ENCODE data around the gene CIC.
A peak's percentile ranks its signal among the peaks of the same experiment; 100 is the strongest.

Gene CIC

DNA sequence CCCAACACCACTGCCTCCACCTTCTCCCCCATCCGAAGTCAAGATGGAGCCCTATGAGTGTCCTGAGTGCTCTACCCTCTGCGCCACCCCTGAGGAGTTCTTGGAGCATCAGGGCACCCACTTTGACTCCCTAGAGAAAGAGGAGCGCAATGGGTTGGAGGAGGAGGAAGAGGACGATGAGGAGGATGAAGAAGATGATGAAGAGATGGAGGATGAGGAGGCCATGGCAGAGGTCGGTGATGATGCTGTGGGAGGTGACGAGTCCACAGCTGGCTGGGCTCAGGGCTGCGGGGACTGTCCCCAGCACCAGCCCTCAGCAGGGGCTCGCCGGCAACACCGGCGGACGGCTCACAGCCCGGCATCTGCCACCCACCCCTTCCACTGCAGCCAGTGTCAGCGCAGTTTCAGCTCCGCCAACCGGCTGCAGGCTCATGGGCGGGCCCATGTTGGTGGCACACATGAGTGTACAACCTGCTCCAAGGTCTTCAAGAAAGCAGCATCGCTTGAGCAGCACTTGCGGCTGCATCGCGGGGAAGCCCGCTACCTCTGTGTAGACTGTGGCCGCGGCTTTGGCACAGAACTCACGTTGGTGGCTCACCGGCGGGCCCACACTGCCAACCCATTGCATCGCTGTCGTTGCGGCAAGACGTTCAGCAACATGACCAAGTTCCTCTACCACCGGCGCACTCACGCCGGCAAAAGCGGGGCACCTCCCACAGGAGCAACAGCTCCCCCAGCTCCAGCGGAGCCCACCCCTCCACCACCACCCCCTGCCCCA lies 43.9 kb upstream of the CIC start:
- Histone ChIP-seq H3K23ac (ENCODE audit: low read length in 2 of 2) (no peak overlapping the region), H3K79me1 (replicated peaks; ENCODE audit: low read length, poor library complexity, severe bottlenecking) (peaks cover 38% of the 10 kb centered on the region), H4K8ac (ENCODE audit: low read length) (no peak overlapping the region), H2AFZ (ENCODE audit: low read depth, low read length) (no peak overlapping the region), H3K4me1 (ENCODE audit: control insufficient read depth, insufficient read depth, low read depth, low read length) (peaks cover 19% of the 10 kb centered on the region), H2BK120ac (ENCODE audit: low read depth, low read length) (no peak overlapping the region), H3K14ac (ENCODE audit: low read length in 2 of 2) (no peak overlapping the region), H3K4me2 (ENCODE audit: low read length, poor library complexity, severe bottlenecking) (no peak overlapping the region), H2BK12ac (ENCODE audit: low read length in 2 of 2) (no peak overlapping the region), H2BK5ac (ENCODE audit: low read depth, low read length, poor library complexity, severe bottlenecking) (no peak overlapping the region), H2AK5ac (ENCODE audit: low read length, severe bottlenecking) (no peak overlapping the region), H2BK15ac (ENCODE audit: low read depth, poor library complexity, severe bottlenecking) (no peak overlapping the region), H3K27ac (ENCODE audit: low read length, poor library complexity, severe bottlenecking) (no peak overlapping the region), H3K18ac (ENCODE audit: low read depth in 1 of 2, low read length in 2 of 2) (no peak overlapping the region), H3K9ac (ENCODE audit: low read length) (no peak overlapping the region), H4K91ac (ENCODE audit: low read length) (no peak overlapping the region), H3K4ac (ENCODE audit: low read depth in 1 of 2, low read length in 2 of 2) (no peak overlapping the region), H3K4me3 (ENCODE audit: insufficient read depth in 1 of 2, low read depth in 1 of 2, low read length in 2 of 2) (no peak overlapping the region), H3K36me3 (ENCODE audit: control insufficient read depth in 1 of 2, insufficient read depth in 2 of 2, low read depth in 1 of 2, low read length in 2 of 2) (peaks cover 63 to 67% of the 10 kb centered on the region in 2 experiments), H3K9me3 (ENCODE audit: control insufficient read depth, low read length) (no peaks in the 10 kb centered on the region), H3K27me3 (ENCODE audit: control insufficient read depth in 1 of 2, insufficient read depth in 1 of 2, low read length in 2 of 2) (no peaks in the 10 kb centered on the region)
- DNase-seq: no peak
- WGBS: 97% methylated on average over 37 of the region's 37 CpGs

DNA sequence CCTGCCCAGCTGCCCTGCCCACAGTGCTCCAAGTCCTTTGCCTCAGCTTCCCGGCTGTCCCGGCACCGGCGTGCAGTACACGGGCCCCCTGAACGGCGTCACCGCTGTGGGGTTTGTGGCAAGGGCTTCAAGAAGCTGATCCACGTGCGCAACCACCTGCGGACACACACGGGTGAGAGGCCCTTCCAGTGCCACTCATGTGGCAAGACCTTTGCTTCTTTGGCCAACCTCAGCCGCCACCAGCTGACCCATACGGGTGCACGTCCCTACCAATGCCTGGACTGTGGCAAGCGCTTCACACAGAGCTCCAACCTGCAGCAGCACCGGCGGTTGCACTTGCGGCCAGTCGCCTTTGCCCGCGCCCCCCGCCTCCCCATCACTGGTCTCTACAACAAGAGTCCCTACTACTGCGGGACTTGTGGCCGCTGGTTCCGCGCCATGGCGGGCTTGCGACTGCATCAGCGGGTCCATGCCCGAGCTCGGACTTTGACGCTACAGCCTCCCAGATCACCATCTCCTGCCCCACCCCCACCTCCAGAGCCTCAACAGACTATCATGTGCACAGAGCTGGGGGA lies 43.2 kb upstream of the CIC start:
- peaks cover 41% of the 10 kb centered on the region for H3K79me1 ChIP-seq (replicated peaks; ENCODE audit: low read length, poor library complexity, severe bottlenecking)
- H3K9me3 ChIP-seq (ENCODE audit: control insufficient read depth, low read length): no peaks in the 10 kb centered on the region
- peaks cover 19% of the 10 kb centered on the region for H3K4me1 ChIP-seq (ENCODE audit: control insufficient read depth, insufficient read depth, low read depth, low read length)
- no peak for DNase-seq
- peaks cover 69 to 72% of the 10 kb centered on the region in 2 experiments for H3K36me3 ChIP-seq (ENCODE audit: control insufficient read depth in 1 of 2, insufficient read depth in 2 of 2, low read depth in 1 of 2, low read length in 2 of 2)
- no peak overlapping the region for H2AFZ ChIP-seq (ENCODE audit: low read depth, low read length)
- H4K91ac ChIP-seq (ENCODE audit: low read length): no peak overlapping the region
- H4K8ac ChIP-seq (ENCODE audit: low read length): no peak overlapping the region
- H3K9ac ChIP-seq (ENCODE audit: low read length): no peak overlapping the region
- no peak overlapping the region for H3K4me2 ChIP-seq (ENCODE audit: low read length, poor library complexity, severe bottlenecking)
- H3K18ac ChIP-seq (ENCODE audit: low read depth in 1 of 2, low read length in 2 of 2): no peak overlapping the region
- no peak overlapping the region for H2BK12ac ChIP-seq (ENCODE audit: low read length in 2 of 2)
- no peak overlapping the region for H3K27ac ChIP-seq (ENCODE audit: low read length, poor library complexity, severe bottlenecking)
- no peak overlapping the region for H2BK15ac ChIP-seq (ENCODE audit: low read depth, poor library complexity, severe bottlenecking)
- H3K14ac ChIP-seq (ENCODE audit: low read length in 2 of 2): no peak overlapping the region
- H2BK120ac ChIP-seq (ENCODE audit: low read depth, low read length): no peak overlapping the region
- no peaks in the 10 kb centered on the region for H3K27me3 ChIP-seq (ENCODE audit: control insufficient read depth in 1 of 2, insufficient read depth in 1 of 2, low read length in 2 of 2)
- no peak overlapping the region for H3K23ac ChIP-seq (ENCODE audit: low read length in 2 of 2)
- 95% methylated on average over 33 of the region's 33 CpGs for WGBS
- no peak overlapping the region for H3K4me3 ChIP-seq (ENCODE audit: insufficient read depth in 1 of 2, low read depth in 1 of 2, low read length in 2 of 2)
- H3K4ac ChIP-seq (ENCODE audit: low read depth in 1 of 2, low read length in 2 of 2): no peak overlapping the region
- no peak overlapping the region for H2AK5ac ChIP-seq (ENCODE audit: low read length, severe bottlenecking)
- no peak overlapping the region for H2BK5ac ChIP-seq (ENCODE audit: low read depth, low read length, poor library complexity, severe bottlenecking)

DNA sequence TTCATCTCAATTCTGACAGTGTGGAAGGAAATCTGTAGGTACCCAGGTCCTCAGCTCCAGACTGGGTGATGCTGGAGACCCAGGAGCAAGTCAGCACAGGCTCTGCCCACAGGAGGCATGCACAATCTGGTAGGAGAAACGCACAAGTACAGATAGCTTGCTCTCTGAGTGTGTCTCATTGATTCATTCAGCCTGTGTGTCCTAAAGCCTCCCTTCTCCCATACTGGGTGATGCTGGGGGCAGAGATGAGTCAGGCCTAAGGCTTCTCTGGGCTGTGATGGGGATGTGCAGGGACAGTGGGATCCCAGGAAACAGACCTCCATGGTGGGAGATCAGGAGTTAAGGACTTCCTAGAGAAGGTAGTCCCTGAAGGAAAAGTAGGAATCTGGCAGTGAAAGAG lies 42.2 kb upstream of the CIC start:
- no peak overlapping the region for H3K23ac ChIP-seq (ENCODE audit: low read length in 2 of 2)
- no peak overlapping the region for H2AFZ ChIP-seq (ENCODE audit: low read depth, low read length)
- no peak overlapping the region for H2BK15ac ChIP-seq (ENCODE audit: low read depth, poor library complexity, severe bottlenecking)
- no peak overlapping the region for H4K8ac ChIP-seq (ENCODE audit: low read length)
- H4K91ac ChIP-seq (ENCODE audit: low read length): no peak overlapping the region
- peaks cover 79 to 83% of the 10 kb centered on the region in 2 experiments for H3K36me3 ChIP-seq (ENCODE audit: control insufficient read depth in 1 of 2, insufficient read depth in 2 of 2, low read depth in 1 of 2, low read length in 2 of 2)
- H3K14ac ChIP-seq (ENCODE audit: low read length in 2 of 2): no peak overlapping the region
- no peaks in the 10 kb centered on the region for H3K27me3 ChIP-seq (ENCODE audit: control insufficient read depth in 1 of 2, insufficient read depth in 1 of 2, low read length in 2 of 2)
- H2BK12ac ChIP-seq (ENCODE audit: low read length in 2 of 2): no peak overlapping the region
- no peak overlapping the region for H3K4me2 ChIP-seq (ENCODE audit: low read length, poor library complexity, severe bottlenecking)
- H3K79me1 ChIP-seq (replicated peaks; ENCODE audit: low read length, poor library complexity, severe bottlenecking): peaks cover 41% of the 10 kb centered on the region
- no peak overlapping the region for H2BK5ac ChIP-seq (ENCODE audit: low read depth, low read length, poor library complexity, severe bottlenecking)
- 89% methylated on average over 1 of the region's 1 CpG for WGBS
- no peak overlapping the region for H3K4ac ChIP-seq (ENCODE audit: low read depth in 1 of 2, low read length in 2 of 2)
- peaks cover 10% of the 10 kb centered on the region for H3K4me1 ChIP-seq (ENCODE audit: control insufficient read depth, insufficient read depth, low read depth, low read length)
- no peak overlapping the region for H3K27ac ChIP-seq (ENCODE audit: low read length, poor library complexity, severe bottlenecking)
- H3K9ac ChIP-seq (ENCODE audit: low read length): peak overlapping the region; percentile 35
- no peak overlapping the region for H3K4me3 ChIP-seq (ENCODE audit: insufficient read depth in 1 of 2, low read depth in 1 of 2, low read length in 2 of 2)
- no peaks in the 10 kb centered on the region for H3K9me3 ChIP-seq (ENCODE audit: control insufficient read depth, low read length)
- H2AK5ac ChIP-seq (ENCODE audit: low read length, severe bottlenecking): no peak overlapping the region
- H2BK120ac ChIP-seq (ENCODE audit: low read depth, low read length): no peak overlapping the region
- H3K18ac ChIP-seq (ENCODE audit: low read depth in 1 of 2, low read length in 2 of 2): no peak overlapping the region
- no peak for DNase-seq

DNA sequence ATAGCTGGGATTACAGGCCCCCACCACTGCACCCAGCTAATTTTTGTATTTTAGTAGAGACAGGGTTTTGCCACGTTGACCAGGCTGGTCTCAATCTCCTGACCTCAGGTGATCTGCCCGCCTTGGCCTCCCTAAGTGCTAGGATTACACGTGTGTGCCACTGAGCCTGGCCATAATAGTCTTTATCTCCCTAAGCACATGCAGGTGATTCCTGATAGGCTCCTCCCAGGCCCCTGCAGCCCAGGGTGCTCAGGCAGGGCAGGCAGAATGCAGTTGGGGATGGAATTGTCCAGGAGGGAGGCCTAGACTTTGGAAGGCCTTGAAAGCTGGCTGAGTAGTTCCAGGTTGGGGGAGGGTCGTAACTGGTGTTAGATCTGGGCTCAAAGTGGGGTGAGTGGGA lies 40.4 kb upstream of the CIC start:
- WGBS: 93% methylated on average over 4 of the region's 4 CpGs
- no peak overlapping the region for H3K4ac ChIP-seq (ENCODE audit: low read depth in 1 of 2, low read length in 2 of 2)
- peaks cover 90 to 93% of the 10 kb centered on the region in 2 experiments for H3K36me3 ChIP-seq (ENCODE audit: control insufficient read depth in 1 of 2, insufficient read depth in 2 of 2, low read depth in 1 of 2, low read length in 2 of 2)
- H3K14ac ChIP-seq (ENCODE audit: low read length in 2 of 2): no peak overlapping the region
- H3K79me1 ChIP-seq (replicated peaks; ENCODE audit: low read length, poor library complexity, severe bottlenecking): peaks cover 47% of the 10 kb centered on the region
- no peaks in the 10 kb centered on the region for H3K9me3 ChIP-seq (ENCODE audit: control insufficient read depth, low read length)
- H3K4me1 ChIP-seq (ENCODE audit: control insufficient read depth, insufficient read depth, low read depth, low read length): peaks cover 12% of the 10 kb centered on the region
- H2AFZ ChIP-seq (ENCODE audit: low read depth, low read length): no peak overlapping the region
- no peak overlapping the region for H2BK5ac ChIP-seq (ENCODE audit: low read depth, low read length, poor library complexity, severe bottlenecking)
- H3K27ac ChIP-seq (ENCODE audit: low read length, poor library complexity, severe bottlenecking): no peak overlapping the region
- H2BK12ac ChIP-seq (ENCODE audit: low read length in 2 of 2): no peak overlapping the region
- H2BK120ac ChIP-seq (ENCODE audit: low read depth, low read length): no peak overlapping the region
- H2BK15ac ChIP-seq (ENCODE audit: low read depth, poor library complexity, severe bottlenecking): no peak overlapping the region
- H3K27me3 ChIP-seq (ENCODE audit: control insufficient read depth in 1 of 2, insufficient read depth in 1 of 2, low read length in 2 of 2): no peaks in the 10 kb centered on the region
- H4K8ac ChIP-seq (ENCODE audit: low read length): no peak overlapping the region
- H3K4me2 ChIP-seq (ENCODE audit: low read length, poor library complexity, severe bottlenecking): no peak overlapping the region
- H3K9ac ChIP-seq (ENCODE audit: low read length): no peak overlapping the region
- no peak overlapping the region for H3K18ac ChIP-seq (ENCODE audit: low read depth in 1 of 2, low read length in 2 of 2)
- H3K23ac ChIP-seq (ENCODE audit: low read length in 2 of 2): peak overlapping the region in 1 of 2 experiments; percentile 10
- H3K4me3 ChIP-seq (ENCODE audit: insufficient read depth in 1 of 2, low read depth in 1 of 2, low read length in 2 of 2): no peak overlapping the region
- no peak overlapping the region for H4K91ac ChIP-seq (ENCODE audit: low read length)
- DNase-seq: no peak
- H2AK5ac ChIP-seq (ENCODE audit: low read length, severe bottlenecking): no peak overlapping the region

Measured in mesenchymal stem cell (in vitro differentiated cells and primary cell).